Immature natural killer cell (primary cell): ENCODE measurements around the gene CACNG3. TPM values are rescaled to one million over a fixed set of nuclear protein-coding genes. Genes with fewer than 3 reads are reported as not detected.

ENCODE experiments used
- DNase-seq, 3 donors: peaks; one replicate each; pipeline ENCODE4 v3.0.0; 2022; ENCODE audit warnings: mixed read lengths in 1 of 3
- H3K27ac Mint-ChIP-seq, 6 donors: one replicate each; pipeline ENCODE4 v1.8.0; 2020; ENCODE audit warnings: mixed read lengths in 6 of 6, mild to moderate bottlenecking in 5 of 6, inconsistent platforms in 4 of 6, moderate library complexity in 3 of 6
- H3K27me3 Mint-ChIP-seq, 3 donors: one replicate each; pipeline ENCODE4 v1.8.0; 2020 to 2021; ENCODE audit warnings: low read depth in 3 of 3, mild to moderate bottlenecking in 3 of 3, mixed read lengths in 3 of 3, moderate library complexity in 3 of 3, inconsistent platforms in 1 of 3
- H3K36me3 Mint-ChIP-seq, 3 donors: one replicate each; pipeline ENCODE4 v1.8.0; 2020; ENCODE audit warnings: mixed read lengths in 3 of 3, inconsistent platforms in 2 of 3, mild to moderate bottlenecking in 2 of 3
- H3K4me1 Mint-ChIP-seq, 2 donors: one replicate each; pipeline ENCODE4 v1.8.0; 2020; ENCODE audit warnings: inconsistent platforms in 2 of 2, mild to moderate bottlenecking in 2 of 2, mixed read lengths in 2 of 2, moderate library complexity in 1 of 2
- H3K4me3 Mint-ChIP-seq, 5 donors: one replicate each; pipeline ENCODE4 v1.8.0; 2020; ENCODE audit warnings: mild to moderate bottlenecking in 5 of 5, mixed read lengths in 5 of 5, inconsistent platforms in 3 of 5, moderate library complexity in 3 of 5
- H3K9me3 Mint-ChIP-seq, 6 donors: one replicate each; pipeline ENCODE4 v1.8.0; 2020; ENCODE audit warnings: mild to moderate bottlenecking in 6 of 6, mixed read lengths in 6 of 6, inconsistent platforms in 4 of 6, moderate library complexity in 3 of 6
- polyA plus RNA-seq, 3 donors: library from polyadenylated mRNA; unstranded; fragments of 300-500 nt; fragmentation: Illumina TruSeq; gene quantifications; one replicate each; pipeline ENCODE4 v1.2.3, GENCODE V29; 2021

CACNG3 gene
- polyA plus RNA-seq, 3 donors from 2014 or later = not detected

- Mint-ChIP-seq H3K36me3 (no peaks in the 10 kb centered on the region), H3K27me3 (peaks cover 0 to 12% (median 5%) of the 10 kb centered on the region in 3 donors), H3K9me3 (no peaks in the 10 kb centered on the region), H3K27ac (no peak overlapping the region), H3K4me3 (no peak overlapping the region), H3K4me1 (no peaks in the 10 kb centered on the region)
- DNase-seq = no peak
Measured at GRCh38 chr16:24246911-24247607, 9.1 kb upstream of the CACNG3 start.

GRCh38 chr16:24253192-24253591 lies 2.9 kb upstream of the CACNG3 start:
- peaks cover 10 to 33% (median 21%) of the 10 kb centered on the region in 3 donors for H3K27me3 Mint-ChIP-seq
- H3K9me3 Mint-ChIP-seq = no peaks in the 10 kb centered on the region
- H3K4me3 Mint-ChIP-seq = no peak overlapping the region
- no peak overlapping the region for H3K27ac Mint-ChIP-seq
- peak; percentile 32 to 50 (median 45) for DNase-seq
- H3K36me3 Mint-ChIP-seq = no peaks in the 10 kb centered on the region
- no peaks in the 10 kb centered on the region for H3K4me1 Mint-ChIP-seq

- Mint-ChIP-seq H3K27ac (no peak overlapping the region), H3K4me3 (no peak overlapping the region), H3K36me3 (no peaks in the 10 kb centered on the region), H3K9me3 (no peaks in the 10 kb centered on the region), H3K27me3 (peaks cover 12 to 28% (median 15%) of the 10 kb centered on the region in 3 donors), H3K4me1 (no peaks in the 10 kb centered on the region)
- DNase-seq = no peak
Measured at GRCh38 chr16:24257958-24258357, 1.8 kb downstream of the CACNG3 start.

GRCh38 chr16:24258791-24259190 lies 2.7 kb downstream of the CACNG3 start:
- Mint-ChIP-seq H3K27me3 (peaks cover 10 to 22% (median 15%) of the 10 kb centered on the region in 3 donors), H3K9me3 (peaks cover 0 to 2% (median 0%) of the 10 kb centered on the region in 6 donors), H3K4me1 (no peaks in the 10 kb centered on the region), H3K4me3 (no peak overlapping the region), H3K36me3 (no peaks in the 10 kb centered on the region), H3K27ac (no peak overlapping the region)
- no peak for DNase-seq

DNA sequence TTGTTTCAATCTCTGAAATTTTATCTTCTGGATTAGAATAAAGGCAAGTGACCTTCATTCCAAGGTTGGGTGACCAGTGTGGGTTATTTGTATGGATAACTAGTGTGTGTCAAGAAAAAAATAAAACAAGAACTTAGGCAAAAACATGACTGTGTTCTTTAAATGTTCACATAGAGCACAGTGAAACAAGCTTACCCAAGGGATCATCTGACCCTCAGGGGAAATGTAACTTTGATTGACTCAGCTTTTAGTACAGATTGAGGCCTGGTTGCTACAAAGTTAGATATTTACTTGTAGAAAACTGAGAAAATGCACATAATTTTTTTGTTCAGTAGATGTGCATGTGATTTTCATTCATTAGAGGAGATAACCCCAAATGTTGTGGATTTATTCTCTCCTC lies 6.7 kb downstream of the CACNG3 start:
- Mint-ChIP-seq H3K4me1 (no peaks in the 10 kb centered on the region), H3K4me3 (no peak overlapping the region), H3K9me3 (peaks cover 0 to 2% (median 0%) of the 10 kb centered on the region in 6 donors), H3K27me3 (peaks cover 5 to 10% (median 5%) of the 10 kb centered on the region in 3 donors), H3K27ac (no peak overlapping the region), H3K36me3 (no peaks in the 10 kb centered on the region)
- DNase-seq = no peak

DNA sequence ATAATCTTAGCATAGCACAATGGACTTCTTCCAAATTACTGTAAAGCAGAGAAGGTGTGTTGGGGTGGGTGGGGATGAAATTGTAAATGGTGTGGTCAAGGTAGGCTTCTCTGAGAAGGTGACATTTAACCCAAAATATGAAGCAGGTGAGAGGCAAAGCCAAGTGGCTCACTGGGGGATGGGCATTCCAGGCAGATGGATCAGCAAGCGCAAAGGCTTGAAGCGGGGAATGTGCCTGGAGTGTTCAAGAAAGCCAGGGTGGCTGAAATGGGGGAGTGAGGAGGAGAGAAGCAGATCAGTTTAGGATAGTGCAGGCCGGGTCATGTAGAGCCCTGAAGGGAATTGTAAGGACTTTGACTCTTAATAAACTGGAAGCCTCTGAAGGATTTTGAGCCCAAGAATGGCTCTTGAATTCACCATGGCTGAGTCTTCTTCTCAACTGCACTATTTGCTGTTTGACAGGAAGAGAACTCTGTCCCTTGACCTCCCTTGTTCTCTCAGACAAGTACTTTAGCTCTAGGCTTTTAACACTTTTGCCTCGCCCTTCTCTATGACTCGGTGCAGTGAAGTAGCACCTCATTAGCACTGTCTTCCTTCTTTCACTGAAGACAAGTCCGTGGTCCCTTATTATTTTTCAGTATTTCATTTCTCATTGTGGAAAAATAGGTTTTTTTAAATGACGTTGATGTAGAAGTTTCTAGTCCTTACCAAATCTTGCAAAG lies 14.7 kb downstream of the CACNG3 start:
- H3K27me3 Mint-ChIP-seq = peaks cover 2 to 12% (median 7%) of the 10 kb centered on the region in 3 donors
- no peaks in the 10 kb centered on the region for H3K4me1 Mint-ChIP-seq
- DNase-seq = no peak
- H3K4me3 Mint-ChIP-seq = no peak overlapping the region
- peak overlapping the region in 1 of 6 donors; percentile 12 for H3K27ac Mint-ChIP-seq
- H3K9me3 Mint-ChIP-seq = peaks cover 0 to 3% (median 0%) of the 10 kb centered on the region in 6 donors
- no peaks in the 10 kb centered on the region for H3K36me3 Mint-ChIP-seq

GRCh38 chr16:24272379-24272778 lies 16.2 kb downstream of the CACNG3 start:
- Mint-ChIP-seq H3K4me1 (no peaks in the 10 kb centered on the region), H3K27ac (no peak overlapping the region), H3K4me3 (no peak overlapping the region), H3K36me3 (no peaks in the 10 kb centered on the region), H3K9me3 (peaks cover 0 to 3% (median 0%) of the 10 kb centered on the region in 6 donors), H3K27me3 (peaks cover 4 to 15% (median 4%) of the 10 kb centered on the region in 3 donors)
- DNase-seq = no peak

DNA sequence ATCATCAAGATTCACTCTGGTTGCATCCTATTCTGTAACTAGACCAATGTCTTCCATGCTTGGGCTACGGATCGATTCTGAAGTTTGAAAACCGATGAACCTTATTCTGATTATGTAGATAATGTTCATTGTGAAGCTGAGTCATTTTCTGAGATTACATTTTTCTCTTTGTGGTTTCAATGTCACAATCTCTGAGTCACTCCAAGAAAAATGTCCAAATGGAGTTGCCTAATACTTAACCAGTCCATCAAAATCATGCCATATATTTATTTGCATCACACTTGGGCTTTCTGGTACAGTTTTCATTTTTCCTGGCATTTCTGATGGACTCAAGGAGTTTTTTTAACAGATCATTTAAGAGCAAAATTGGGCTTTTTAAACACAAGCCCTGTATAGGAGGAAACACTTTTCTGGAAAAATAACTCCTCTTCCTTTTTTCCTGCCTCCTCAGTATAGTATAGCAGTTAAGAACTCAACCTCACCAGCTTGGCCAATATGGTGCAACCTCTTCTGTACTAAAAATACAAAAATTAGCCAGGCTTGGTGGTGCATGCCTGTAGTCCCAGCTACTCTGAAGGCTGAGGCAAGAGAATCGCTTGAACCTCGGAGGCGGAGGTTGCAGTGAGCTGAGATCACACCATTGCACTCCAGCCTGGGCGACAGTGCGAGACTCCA lies 17.5 kb downstream of the CACNG3 start:
- no peak overlapping the region for H3K27ac Mint-ChIP-seq
- H3K9me3 Mint-ChIP-seq = peaks cover 0 to 3% (median 0%) of the 10 kb centered on the region in 6 donors
- H3K27me3 Mint-ChIP-seq = peaks cover 4 to 15% (median 4%) of the 10 kb centered on the region in 3 donors
- no peak for DNase-seq
- H3K36me3 Mint-ChIP-seq = no peaks in the 10 kb centered on the region
- H3K4me1 Mint-ChIP-seq = no peaks in the 10 kb centered on the region
- H3K4me3 Mint-ChIP-seq = no peak overlapping the region

- H3K36me3 Mint-ChIP-seq = no peaks in the 10 kb centered on the region
- H3K4me3 Mint-ChIP-seq = no peak overlapping the region
- peaks cover 4 to 17% (median 4%) of the 10 kb centered on the region in 3 donors for H3K27me3 Mint-ChIP-seq
- H3K27ac Mint-ChIP-seq = no peak overlapping the region
- no peaks in the 10 kb centered on the region for H3K4me1 Mint-ChIP-seq
- H3K9me3 Mint-ChIP-seq = peaks cover 0 to 3% (median 0%) of the 10 kb centered on the region in 6 donors
- DNase-seq = no peak
Measured at GRCh38 chr16:24275413-24275812, 19.3 kb downstream of the CACNG3 start.

- Mint-ChIP-seq H3K9me3 (peaks cover 0 to 1% (median 0%) of the 10 kb centered on the region in 6 donors), H3K36me3 (no peaks in the 10 kb centered on the region), H3K27me3 (peaks cover 2 to 24% (median 2%) of the 10 kb centered on the region in 3 donors), H3K27ac (no peak overlapping the region), H3K4me3 (no peak overlapping the region), H3K4me1 (no peaks in the 10 kb centered on the region)
- no peak for DNase-seq
Measured at GRCh38 chr16:24279982-24280515, 23.9 kb downstream of the CACNG3 start.

- no peak overlapping the region for H3K4me3 Mint-ChIP-seq
- H3K4me1 Mint-ChIP-seq = no peaks in the 10 kb centered on the region
- DNase-seq = no peak
- H3K9me3 Mint-ChIP-seq = peaks cover 0 to 1% (median 0%) of the 10 kb centered on the region in 6 donors
- no peak overlapping the region for H3K27ac Mint-ChIP-seq
- peaks cover 2 to 20% (median 2%) of the 10 kb centered on the region in 3 donors for H3K27me3 Mint-ChIP-seq
- no peaks in the 10 kb centered on the region for H3K36me3 Mint-ChIP-seq
Measured at GRCh38 chr16:24281466-24281865, 25.3 kb downstream of the CACNG3 start.

DNA sequence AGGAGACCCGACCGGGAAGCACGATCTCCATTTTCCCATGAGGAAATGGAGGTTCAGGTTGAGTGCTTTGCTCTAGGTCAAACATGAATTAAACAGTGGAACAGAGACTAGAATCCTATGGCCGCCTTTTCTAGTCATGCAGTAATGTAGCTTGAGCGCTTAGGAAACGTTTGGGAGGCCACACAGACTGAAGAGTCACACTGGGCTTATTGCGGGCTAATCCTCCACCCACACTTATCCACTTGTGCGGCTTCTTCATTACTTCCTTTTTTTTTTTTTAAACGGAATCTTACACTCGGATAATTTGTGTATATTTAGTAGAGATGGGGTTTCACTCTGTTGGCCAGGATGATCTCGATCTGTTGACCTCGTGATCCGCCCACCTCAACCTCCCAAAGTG lies 26.0 kb downstream of the CACNG3 start:
- peaks cover 0 to 1% (median 0%) of the 10 kb centered on the region in 6 donors for H3K9me3 Mint-ChIP-seq
- H3K4me1 Mint-ChIP-seq = no peaks in the 10 kb centered on the region
- no peak overlapping the region for H3K27ac Mint-ChIP-seq
- no peaks in the 10 kb centered on the region for H3K36me3 Mint-ChIP-seq
- no peak for DNase-seq
- H3K27me3 Mint-ChIP-seq = peaks cover 1 to 20% (median 2%) of the 10 kb centered on the region in 3 donors
- H3K4me3 Mint-ChIP-seq = no peak overlapping the region

DNA sequence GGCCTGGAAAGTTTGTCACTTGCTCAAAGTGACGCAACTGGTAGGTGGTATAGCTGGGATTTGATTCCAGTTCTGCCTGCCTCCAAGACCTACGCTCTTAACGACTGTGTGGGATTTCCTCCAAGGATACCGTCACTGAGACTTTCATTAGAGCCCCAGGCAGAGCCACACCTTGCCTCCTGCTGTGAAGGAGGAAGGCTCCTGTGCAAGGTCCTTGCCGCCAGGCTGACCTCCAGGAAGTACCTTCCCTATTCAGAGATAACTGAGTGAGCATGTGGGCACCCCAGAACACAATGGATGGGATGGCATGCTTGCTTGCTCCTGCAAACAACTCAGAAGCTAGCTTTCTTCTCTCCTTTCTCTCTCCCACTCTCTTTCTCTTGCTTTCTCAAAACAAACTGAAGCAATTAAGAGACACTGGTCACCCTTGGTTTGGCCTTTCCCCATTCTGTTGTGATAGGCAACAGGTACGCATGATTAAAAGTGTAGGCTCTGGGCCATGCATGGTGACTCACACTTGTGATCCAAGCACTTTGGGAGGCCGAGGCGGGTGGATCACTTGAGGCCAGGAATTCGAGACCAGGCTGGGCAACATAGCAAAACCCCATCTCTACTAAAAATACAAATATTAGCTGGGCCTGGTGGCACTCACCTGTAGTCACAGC lies 30.7 kb downstream of the CACNG3 start:
- H3K36me3 Mint-ChIP-seq = no peaks in the 10 kb centered on the region
- no peak overlapping the region for H3K27ac Mint-ChIP-seq
- H3K4me3 Mint-ChIP-seq = no peak overlapping the region
- peaks cover 0 to 1% (median 0%) of the 10 kb centered on the region in 6 donors for H3K9me3 Mint-ChIP-seq
- H3K4me1 Mint-ChIP-seq = no peaks in the 10 kb centered on the region
- H3K27me3 Mint-ChIP-seq = peaks cover 2 to 12% (median 3%) of the 10 kb centered on the region in 3 donors
- no peak for DNase-seq
